GM23248 (cell line): ENCODE measurements around the gene CBX8.

ENCODE experiments used
- EZH2 ChIP-seq: fragments of 200-600 bp; sonication (generic); IDR thresholded peaks from 2 replicates; pipeline ENCODE4 v1.6.1; 2018; ENCODE audit warnings: antibody characterized with exemption, mild to moderate bottlenecking; ENCODE audit not compliant: insufficient read depth, poor library complexity, severe bottlenecking
- EZH2phosphoT487 ChIP-seq: fragments of 200-600 bp; sonication (generic); IDR thresholded peaks from 2 replicates; pipeline ENCODE4 v1.6.1; 2018; ENCODE audit warnings: antibody characterized with exemption, moderate library complexity, mild to moderate bottlenecking, low read depth; ENCODE audit not compliant: insufficient read depth

- no peak for TF ChIP-seq EZH2
- TF ChIP-seq EZH2phosphoT487: no peak
Measured at GRCh38 chr17:79814974-79815835, 18.3 kb upstream of the CBX8 start.
